Activated T-cell treated with anti-CD3 and anti-CD28 coated beads for 4 hours (primary cell): ENCODE results near the gene SLC8B1.
"Not testable (repeated sequence)": the region's sequence is repeated elsewhere in the genome, so short reads cannot be mapped to it uniquely, and the experiment has no call there.

Experiments
- DNase-seq: peaks from one replicate; pipeline ENCODE4 v3.0.0-alpha.2; 2020

SLC8B1 gene

GRCh38 chr12:113354192-113354591, 19.3 kb upstream of the SLC8B1 start:
- not testable (repeated sequence) for DNase-seq

DNA sequence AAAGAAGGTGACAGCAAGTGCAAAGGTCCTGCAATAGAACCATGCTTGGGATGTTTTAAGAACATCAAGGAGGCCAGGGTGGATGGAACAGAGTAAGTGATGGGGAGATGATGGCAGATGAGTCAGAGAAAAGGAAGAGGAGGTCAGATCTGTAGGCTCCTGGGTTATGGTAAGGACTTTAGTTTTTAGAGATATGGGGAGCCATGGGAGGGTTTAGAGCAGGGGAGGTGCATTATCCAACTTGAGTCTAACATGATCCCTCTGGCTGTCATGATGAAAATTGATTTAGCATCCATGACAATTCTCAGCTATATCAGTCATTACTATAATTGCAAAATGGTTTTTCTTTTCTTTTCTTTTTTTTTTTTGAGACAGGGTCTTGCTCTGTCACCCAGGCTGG, 16.2 kb upstream of the SLC8B1 start:
- no peak for DNase-seq

GRCh38 chr12:113348849-113349536, 14.1 kb upstream of the SLC8B1 start:
- no peak for DNase-seq

DNA sequence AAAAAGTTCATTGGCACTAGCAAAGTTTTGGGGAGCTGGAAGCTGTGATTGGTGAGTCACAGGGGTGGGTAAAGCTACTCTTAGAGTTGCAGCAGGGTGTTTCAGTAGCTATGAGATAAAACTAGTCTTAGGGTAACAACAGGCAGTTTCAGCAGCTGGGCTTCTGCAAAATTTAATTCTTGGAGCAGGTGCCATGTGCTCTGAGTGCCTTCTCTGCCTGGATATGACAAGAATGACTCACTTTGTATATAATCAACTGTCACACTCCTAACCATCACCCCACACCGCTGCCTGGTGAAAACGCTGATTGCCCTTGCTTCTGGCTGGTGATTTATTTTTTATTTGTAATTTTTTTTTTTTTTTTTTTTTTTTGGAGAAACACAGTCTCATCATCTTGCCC, 13.0 kb upstream of the SLC8B1 start:
- no peak for DNase-seq

DNA sequence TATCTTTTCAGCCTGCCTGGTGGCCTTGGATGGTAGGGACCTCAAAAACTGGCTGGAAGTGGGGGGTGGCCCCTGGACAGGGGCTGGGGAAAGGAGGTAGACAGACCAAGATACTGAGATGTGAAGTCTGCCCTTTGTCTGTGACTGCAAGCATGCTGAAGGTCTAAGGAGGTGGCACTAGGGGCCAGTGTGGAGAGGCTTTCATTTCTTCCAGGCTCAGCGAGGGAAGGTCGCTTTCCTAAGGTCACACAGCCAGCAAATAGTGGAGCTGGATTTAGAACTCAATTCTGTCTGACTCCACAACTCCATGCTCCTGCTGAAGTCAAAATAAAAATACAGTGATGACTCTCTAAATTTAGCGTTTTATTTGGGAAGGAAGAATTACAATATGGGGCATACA, 12.2 kb upstream of the SLC8B1 start:
- DNase-seq: no peak

DNA sequence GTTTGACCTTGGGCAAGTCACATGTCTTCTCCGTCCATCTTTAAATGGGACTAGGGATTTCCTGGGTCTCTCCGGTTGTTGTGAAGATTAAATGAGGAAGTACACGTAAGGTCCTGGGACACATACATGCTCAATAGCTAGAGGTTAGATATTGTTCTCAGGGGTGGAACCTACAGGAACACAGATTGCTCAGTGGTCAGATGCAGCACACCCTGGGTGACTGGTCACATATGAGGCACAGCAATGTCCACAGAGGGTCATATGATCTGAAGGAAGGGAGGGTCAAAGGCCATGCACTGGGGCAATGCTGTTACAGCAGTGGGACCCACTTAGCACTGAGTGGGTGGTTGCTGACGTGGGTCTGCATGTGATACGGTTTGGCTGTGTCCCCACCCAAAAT, 11.4 kb upstream of the SLC8B1 start:
- no peak for DNase-seq

GRCh38 chr12:113345318-113345717, 10.4 kb upstream of the SLC8B1 start:
- DNase-seq: no peak

- DNase-seq: no peak
Observed at GRCh38 chr12:113341535-113341934, 6.6 kb upstream of the SLC8B1 start.

DNA sequence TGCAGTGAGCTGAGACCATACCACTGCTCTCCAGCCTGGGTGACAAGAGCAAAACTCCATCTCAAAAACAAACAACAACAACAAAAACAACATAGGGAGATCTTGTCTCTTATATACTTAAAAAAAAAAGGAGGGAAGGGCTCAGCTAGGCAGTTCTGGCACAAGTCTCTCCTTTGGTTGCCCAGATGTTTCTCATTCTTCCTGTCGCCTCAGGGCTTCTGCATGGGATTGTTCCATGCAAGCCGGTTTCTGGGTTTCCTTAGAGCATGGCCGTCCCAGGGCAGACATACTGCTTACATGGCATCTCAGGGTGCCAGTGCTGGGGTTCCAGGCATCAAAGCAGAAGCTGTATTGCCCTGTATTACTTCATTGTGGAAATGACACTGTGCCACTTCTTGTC, 5.2 kb upstream of the SLC8B1 start:
- no peak for DNase-seq

DNA sequence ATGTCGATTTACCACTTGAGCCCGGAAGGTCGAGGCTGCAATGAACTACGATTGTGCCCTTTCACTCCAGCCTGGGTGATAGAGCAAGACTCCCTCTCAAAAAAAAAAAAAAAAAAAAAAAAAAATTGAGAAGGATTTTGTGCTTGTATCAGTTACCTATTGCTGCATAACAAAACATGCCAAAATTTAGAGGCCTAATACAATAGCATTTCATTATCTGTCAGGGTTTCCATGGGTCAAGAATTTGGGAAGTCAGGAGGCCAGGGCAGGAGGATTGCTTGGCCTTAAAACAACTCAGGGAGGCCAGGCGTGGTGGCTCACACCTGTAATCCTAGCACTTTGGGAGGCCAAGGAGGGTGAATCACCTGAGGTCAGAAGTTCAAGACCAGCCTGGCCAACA, 4.6 kb upstream of the SLC8B1 start:
- DNase-seq: no peak

DNA sequence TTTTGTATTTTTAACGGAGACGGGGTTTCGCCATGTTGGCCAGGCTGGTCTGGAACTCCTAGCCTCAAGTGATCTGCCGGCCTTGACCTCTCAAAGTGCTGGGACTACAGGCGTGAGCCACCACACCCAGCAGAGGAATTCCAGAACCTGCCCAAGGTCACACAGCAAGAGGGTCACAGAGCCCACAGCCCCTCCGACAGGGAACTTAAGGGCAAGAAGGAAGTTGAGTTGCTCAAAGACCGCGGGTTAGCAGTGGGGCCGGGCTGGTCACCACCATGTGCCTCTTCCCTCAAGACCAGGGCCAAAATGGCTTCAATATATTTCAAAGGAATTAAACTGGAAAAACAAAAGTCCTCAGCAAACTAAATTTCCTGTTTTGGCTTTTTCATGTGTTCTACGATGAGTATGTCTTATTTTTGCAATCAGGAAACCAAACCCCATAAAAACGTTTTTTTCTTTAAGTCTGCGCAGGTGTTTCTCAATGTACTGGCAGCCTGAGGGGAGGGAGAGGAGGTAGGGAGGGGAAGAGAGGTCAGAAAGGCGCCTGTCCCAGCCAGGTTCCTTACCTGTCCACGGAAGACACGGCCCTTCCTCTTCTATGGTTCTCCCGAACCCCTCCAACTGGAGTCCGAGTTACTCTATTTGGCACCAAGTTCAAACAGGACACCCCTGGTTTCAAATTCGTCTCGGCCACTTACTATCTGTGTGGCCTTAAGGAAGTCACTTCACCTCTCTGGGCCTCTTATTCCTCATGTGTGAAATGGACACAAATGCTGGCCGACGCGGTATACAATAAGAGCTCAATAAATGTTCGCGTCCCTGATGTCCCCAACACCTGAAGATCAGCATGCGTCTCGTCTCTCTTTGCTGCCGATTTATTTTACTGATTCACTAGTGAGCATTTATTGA, 778 bp downstream of the SLC8B1 start:
- DNase-seq: no peak

GRCh38 chr12:113333418-113333750, 1.5 kb downstream of the SLC8B1 start:
- DNase-seq: no peak

- no peak for DNase-seq
Observed at GRCh38 chr12:113332688-113333417, 2.1 kb downstream of the SLC8B1 start.

GRCh38 chr12:113330505-113330904, 4.4 kb downstream of the SLC8B1 start:
- no peak for DNase-seq

- no peak for DNase-seq
Observed at GRCh38 chr12:113329791-113330417, 5.0 kb downstream of the SLC8B1 start.

- DNase-seq: no peak
Observed at GRCh38 chr12:113329022-113329790, 5.7 kb downstream of the SLC8B1 start.

GRCh38 chr12:113328368-113328889, 6.5 kb downstream of the SLC8B1 start:
- DNase-seq: no peak

DNA sequence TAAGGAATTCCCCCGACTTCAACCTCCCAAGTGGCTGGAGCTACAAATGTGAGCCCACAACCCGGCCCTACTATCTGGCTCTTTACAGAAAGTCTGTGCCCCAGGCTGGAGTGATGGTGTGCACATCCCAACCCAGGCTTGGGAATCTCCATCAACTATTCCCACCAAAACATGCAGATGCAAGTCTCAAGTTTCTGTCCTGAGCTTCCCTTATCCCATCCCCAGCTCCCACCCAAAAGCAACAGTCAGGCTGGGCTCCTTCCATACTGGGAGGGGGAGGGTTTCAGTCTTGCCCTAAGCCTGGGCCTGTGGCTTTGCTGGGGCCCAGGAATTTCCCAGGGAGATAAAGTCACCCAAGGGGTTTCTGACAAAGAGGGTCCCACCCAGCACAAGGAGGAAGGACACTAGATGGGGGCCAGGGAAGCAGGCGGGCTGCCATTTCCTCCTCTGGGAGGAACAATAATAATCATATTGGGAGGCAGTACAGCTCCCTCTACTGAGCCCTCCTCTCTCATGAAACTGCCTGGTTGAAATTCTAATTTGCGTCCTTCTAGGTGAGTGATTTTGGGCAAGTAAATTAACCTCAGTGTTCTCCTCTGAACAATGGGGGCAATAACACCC, 8.0 kb downstream of the SLC8B1 start:
- DNase-seq: no peak

GRCh38 chr12:113325916-113326315, 9.0 kb downstream of the SLC8B1 start:
- no peak for DNase-seq

GRCh38 chr12:113322343-113322742, 12.6 kb downstream of the SLC8B1 start:
- no peak for DNase-seq

GRCh38 chr12:113320401-113320800, 14.5 kb downstream of the SLC8B1 start:
- no peak for DNase-seq
